ENCODE measurements around the gene URB2. TPM values are rescaled to one million over a fixed set of nuclear protein-coding genes. Genes with fewer than 3 reads are reported as not detected.
"Not testable (repeated sequence)": the region's sequence is repeated elsewhere in the genome, so short reads cannot be mapped to it uniquely, and the experiment has no call there.

URB2 gene
- total and polyA plus RNA-seq, 2 donors (not counting 1 experiment from before 2014, with no cell fraction given), result 5.4 to 9.6 TPM

DNA sequence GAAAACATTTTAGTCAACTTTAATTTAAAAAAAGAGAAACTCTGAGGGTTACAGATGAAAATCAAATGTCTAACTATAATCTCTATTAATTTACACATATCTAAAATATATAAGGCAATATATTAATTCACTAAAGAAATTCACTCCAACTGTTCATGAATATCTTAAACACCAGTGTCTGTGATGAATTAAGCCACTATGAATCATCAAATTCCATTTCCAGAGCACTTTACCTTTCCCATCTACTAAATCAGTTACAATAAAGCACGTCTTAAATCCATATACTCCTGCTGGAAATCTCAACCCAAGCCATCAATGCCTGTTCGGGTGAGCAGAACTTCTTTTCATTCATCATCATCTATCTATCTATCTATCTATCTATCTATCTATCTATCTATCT lies 4.4 kb upstream of the URB2 start:
- DNase-seq, result no peak
- Histone ChIP-seq H4K20me1 (ENCODE audit: control insufficient read depth, insufficient read depth, low read length, poor library complexity, severe bottlenecking) (peaks cover 51% of the 10 kb centered on the region), H3K9me3 (ENCODE audit: control extremely low read depth in 1 of 3, control insufficient read depth in 2 of 3, insufficient read depth in 1 of 3, low read length in 2 of 3) (no peaks in the 10 kb centered on the region), H3K79me2 (ENCODE audit: control insufficient read depth, insufficient read depth, low read length) (peaks cover 90% of the 10 kb centered on the region), H3K9ac (ENCODE audit: low read length) (no peak overlapping the region), H3K27ac (ENCODE audit: low read length in 2 of 2) (no peak overlapping the region), H3K4me1 (ENCODE audit: control insufficient read depth in 2 of 2, insufficient read depth in 2 of 2, low read length in 2 of 2) (peaks cover 16 to 22% of the 10 kb centered on the region in 2 donors), H3K4me3 (ENCODE audit: control extremely low read depth in 1 of 5, extremely low read depth in 1 of 5, insufficient read depth in 1 of 5, low read depth in 2 of 5, low read length in 4 of 5) (no peak overlapping the region), H3K27me3 (replicated peaks in 1 of 4; ENCODE audit: control extremely low read depth in 1 of 4, control insufficient read depth in 3 of 4, insufficient read depth in 4 of 4, low read length in 3 of 4) (no peaks in the 10 kb centered on the region), H3K36me3 (replicated peaks in 1 of 2; ENCODE audit: control extremely low read depth in 1 of 2, control insufficient read depth in 1 of 2, extremely low read depth in 1 of 2, insufficient read depth in 2 of 2, low read length in 1 of 2) (peaks cover 3 to 4% of the 10 kb centered on the region in 2 experiments), H2AFZ (ENCODE audit: insufficient read depth, low read depth, low read length, poor library complexity, severe bottlenecking) (no peak overlapping the region), H3K4me2 (replicated peaks; ENCODE audit: low read depth, low read length, poor library complexity, severe bottlenecking) (no peak overlapping the region)
- H3K9me3 Mint-ChIP-seq (ENCODE audit: insufficient read depth), result no peaks in the 10 kb centered on the region
- WGBS (ENCODE audit: insufficient coverage), result no CpG with 5 or more reads among the region's 2 CpGs
- intact Hi-C loops (cut with micrococcal nuclease), result no loop called here
- no peak for ATAC-seq (ENCODE audit: low read depth)
- TF ChIP-seq EZH2 (IDR thresholded peaks at IDR 0.05; ENCODE audit: borderline replicate concordance, insufficient read depth, low read depth, low read length, poor library complexity, severe bottlenecking), result no peak
- TF ChIP-seq, protein P1, sequence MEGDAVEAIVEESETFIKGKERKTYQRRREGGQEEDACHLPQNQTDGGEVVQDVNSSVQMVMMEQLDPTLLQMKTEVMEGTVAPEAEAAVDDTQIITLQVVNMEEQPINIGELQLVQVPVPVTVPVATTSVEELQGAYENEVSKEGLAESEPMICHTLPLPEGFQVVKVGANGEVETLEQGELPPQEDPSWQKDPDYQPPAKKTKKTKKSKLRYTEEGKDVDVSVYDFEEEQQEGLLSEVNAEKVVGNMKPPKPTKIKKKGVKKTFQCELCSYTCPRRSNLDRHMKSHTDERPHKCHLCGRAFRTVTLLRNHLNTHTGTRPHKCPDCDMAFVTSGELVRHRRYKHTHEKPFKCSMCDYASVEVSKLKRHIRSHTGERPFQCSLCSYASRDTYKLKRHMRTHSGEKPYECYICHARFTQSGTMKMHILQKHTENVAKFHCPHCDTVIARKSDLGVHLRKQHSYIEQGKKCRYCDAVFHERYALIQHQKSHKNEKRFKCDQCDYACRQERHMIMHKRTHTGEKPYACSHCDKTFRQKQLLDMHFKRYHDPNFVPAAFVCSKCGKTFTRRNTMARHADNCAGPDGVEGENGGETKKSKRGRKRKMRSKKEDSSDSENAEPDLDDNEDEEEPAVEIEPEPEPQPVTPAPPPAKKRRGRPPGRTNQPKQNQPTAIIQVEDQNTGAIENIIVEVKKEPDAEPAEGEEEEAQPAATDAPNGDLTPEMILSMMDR (IDR thresholded peaks at IDR 0.05), result no peak
- CTCF ChIA-PET, result no interaction called here
- no peak overlapping the region for H3K4me3 Mint-ChIP-seq
- H3K27ac Mint-ChIP-seq, result no peak overlapping the region
- H3K27me3 Mint-ChIP-seq, result no peaks in the 10 kb centered on the region
- POLR2A ChIA-PET, result no interaction called here
- H3K4me1 Mint-ChIP-seq, result peaks cover 46% of the 10 kb centered on the region

DNA sequence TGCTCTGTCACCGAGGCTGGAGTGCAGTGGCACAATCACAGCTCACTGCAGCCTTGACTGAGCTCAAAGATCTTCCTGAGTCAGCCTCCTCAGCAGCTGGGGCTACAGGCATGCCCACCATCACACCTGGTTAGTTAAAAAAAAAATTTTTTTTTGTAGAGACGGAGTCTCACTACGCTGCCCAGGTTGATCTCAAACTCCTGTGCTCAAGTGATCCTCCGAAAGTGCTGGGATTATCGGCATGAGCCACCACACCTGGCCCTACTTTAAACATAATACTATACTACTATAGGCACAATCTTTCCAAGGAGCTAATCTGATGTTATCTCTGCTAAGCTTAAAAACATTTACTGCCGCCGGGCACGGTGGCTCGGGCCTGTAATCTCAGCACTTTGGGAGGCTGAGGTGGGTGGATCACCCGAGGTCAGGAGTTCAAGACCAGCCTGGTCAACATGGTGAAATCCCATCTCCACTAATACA lies 3.4 kb upstream of the URB2 start:
- H3K27ac Mint-ChIP-seq; H3K9me3 Mint-ChIP-seq (ENCODE audit: insufficient read depth); H3K9ac ChIP-seq (ENCODE audit: low read length); DNase-seq; H3K27me3 Mint-ChIP-seq; POLR2A ChIA-PET; H3K27me3 ChIP-seq (replicated peaks in 1 of 4; ENCODE audit: control extremely low read depth in 1 of 4, control insufficient read depth in 3 of 4, insufficient read depth in 4 of 4, low read length in 3 of 4); H3K27ac ChIP-seq (ENCODE audit: low read length in 2 of 2); ATAC-seq (ENCODE audit: low read depth); H2AFZ ChIP-seq (ENCODE audit: insufficient read depth, low read depth, low read length, poor library complexity, severe bottlenecking); H3K36me3 ChIP-seq (replicated peaks in 1 of 2; ENCODE audit: control extremely low read depth in 1 of 2, control insufficient read depth in 1 of 2, extremely low read depth in 1 of 2, insufficient read depth in 2 of 2, low read length in 1 of 2); H3K4me2 ChIP-seq (replicated peaks; ENCODE audit: low read depth, low read length, poor library complexity, severe bottlenecking); H3K4me3 Mint-ChIP-seq; H3K4me3 ChIP-seq (ENCODE audit: control extremely low read depth in 1 of 5, extremely low read depth in 1 of 5, insufficient read depth in 1 of 5, low read depth in 2 of 5, low read length in 4 of 5); H3K9me3 ChIP-seq (ENCODE audit: control extremely low read depth in 1 of 3, control insufficient read depth in 2 of 3, insufficient read depth in 1 of 3, low read length in 2 of 3); intact Hi-C loops (cut with micrococcal nuclease): not testable (repeated sequence)
- WGBS (ENCODE audit: insufficient coverage), result 100% methylated on average over 5 of the region's 10 CpGs
- CTCF ChIA-PET, result interaction anchor here (0.6 kb wide), 1 partner anchor 39 kb away, joined by 3 read pairs; no protein-coding TSS in a partner anchor
- peaks cover 54% of the 10 kb centered on the region for H3K4me1 Mint-ChIP-seq
- Histone ChIP-seq H3K79me2 (ENCODE audit: control insufficient read depth, insufficient read depth, low read length) (peaks cover 90% of the 10 kb centered on the region), H4K20me1 (ENCODE audit: control insufficient read depth, insufficient read depth, low read length, poor library complexity, severe bottlenecking) (peaks cover 47% of the 10 kb centered on the region), H3K4me1 (ENCODE audit: control insufficient read depth in 2 of 2, insufficient read depth in 2 of 2, low read length in 2 of 2) (peaks cover 25 to 28% of the 10 kb centered on the region in 2 donors)
